ENCODE data around the gene METTL8. TPM values are rescaled to one million over a fixed set of nuclear protein-coding genes. Genes with fewer than 3 reads are reported as not detected.
A peak's percentile ranks its signal among the peaks of the same experiment; 100 is the strongest.
"Not testable (repeated sequence)": the region's sequence is repeated elsewhere in the genome, so short reads cannot be mapped to it uniquely, and the experiment has no call there.

The METTL8 gene
- total RNA-seq, 1 donor from 2014 or later = 23.2 TPM

DNA sequence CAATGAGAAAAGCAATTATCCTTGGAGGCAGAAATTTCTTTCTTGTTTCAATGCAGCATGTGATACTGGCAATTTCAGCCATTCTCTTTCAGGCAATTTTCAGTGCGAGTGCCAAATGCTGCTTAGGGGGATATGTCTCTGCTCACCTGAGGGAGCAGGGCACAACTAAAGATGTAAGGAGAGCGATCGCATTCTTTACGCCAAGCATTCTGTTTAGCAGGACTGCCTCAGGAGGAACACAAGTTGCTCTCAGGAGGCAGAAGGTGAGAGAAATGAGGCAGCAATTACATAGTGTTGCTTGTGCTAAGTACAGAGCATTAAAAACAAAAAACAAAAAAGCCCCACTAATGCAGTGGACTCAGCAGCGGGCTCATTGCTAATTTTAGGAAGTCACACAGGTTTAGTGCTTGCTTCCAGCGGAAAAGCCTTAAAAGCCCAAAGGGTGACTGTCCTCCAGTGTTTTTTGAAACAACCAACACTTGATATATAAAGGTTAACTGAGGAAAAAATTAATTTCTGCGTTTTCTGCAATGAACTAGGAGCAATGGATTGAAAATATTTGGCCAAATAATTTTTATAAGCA, 116.9 kb downstream of the METTL8 start:
- DNase-seq (ENCODE audit: low spot score in 2 of 2) = no peak
- no peak for FAIRE-seq

DNA sequence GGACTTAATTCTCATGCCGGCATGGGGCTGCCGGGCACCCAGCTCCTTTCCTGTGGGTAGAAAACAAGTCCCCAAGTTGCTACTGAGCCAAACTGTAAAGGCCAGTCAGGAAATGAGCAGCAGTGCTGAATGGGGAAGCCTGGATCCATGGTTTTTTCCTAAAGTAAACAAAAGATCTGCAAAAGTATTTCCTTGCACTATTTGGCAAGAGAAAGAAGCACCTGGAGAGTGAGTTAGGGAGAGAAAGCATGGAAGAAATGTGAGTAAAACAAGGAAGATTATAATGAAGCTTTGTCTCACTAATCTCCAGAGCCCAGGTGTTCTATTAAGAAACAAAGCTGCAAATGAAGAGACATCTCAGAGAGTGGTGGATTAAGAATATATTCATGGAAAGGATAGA, 117.6 kb downstream of the METTL8 start:
- DNase-seq (ENCODE audit: low spot score in 2 of 2) (no peak), FAIRE-seq (no peak)

DNA sequence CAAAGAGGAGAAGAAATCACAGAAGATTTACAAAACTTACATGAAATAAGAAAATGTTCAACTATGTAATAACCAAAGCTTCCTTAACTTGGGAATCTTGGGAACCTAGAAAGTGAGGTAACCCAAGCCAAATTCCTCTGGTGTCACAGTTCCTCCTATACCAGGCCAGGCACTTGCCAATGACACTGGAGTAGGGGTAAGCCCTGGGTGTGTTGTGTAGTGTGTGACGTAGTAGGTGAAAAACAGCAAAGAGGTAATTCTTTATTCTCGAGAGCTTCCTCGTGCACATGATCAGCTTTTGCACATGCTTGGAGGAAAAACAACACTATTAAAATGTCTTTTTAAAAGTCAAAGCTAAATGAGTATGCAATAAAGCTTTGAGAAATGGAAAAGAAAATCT, 118.0 kb downstream of the METTL8 start:
- FAIRE-seq = no peak
- no peak for DNase-seq (ENCODE audit: low spot score in 2 of 2)

DNA sequence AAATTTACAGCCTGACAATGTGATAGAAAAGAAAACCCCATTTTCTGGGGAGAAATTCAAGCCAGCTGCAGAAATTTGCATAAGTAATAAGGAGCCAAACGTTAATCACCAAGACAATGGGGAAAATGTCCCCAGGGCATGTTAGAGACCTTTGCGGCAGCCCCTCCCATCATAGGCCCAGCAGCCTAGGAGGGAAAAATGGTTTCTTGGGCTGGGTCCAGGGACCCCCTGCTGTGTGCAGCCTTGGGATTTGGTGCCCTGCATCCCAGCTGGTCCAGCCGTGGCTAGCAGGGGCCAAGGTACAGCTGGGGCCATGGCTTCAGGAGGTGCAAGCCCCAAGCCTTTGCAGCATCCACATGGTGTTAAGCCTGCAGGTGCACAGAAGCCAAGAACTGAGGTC, 121.6 kb downstream of the METTL8 start:
- not testable (repeated sequence) for DNase-seq (ENCODE audit: low spot score in 2 of 2)

DNA sequence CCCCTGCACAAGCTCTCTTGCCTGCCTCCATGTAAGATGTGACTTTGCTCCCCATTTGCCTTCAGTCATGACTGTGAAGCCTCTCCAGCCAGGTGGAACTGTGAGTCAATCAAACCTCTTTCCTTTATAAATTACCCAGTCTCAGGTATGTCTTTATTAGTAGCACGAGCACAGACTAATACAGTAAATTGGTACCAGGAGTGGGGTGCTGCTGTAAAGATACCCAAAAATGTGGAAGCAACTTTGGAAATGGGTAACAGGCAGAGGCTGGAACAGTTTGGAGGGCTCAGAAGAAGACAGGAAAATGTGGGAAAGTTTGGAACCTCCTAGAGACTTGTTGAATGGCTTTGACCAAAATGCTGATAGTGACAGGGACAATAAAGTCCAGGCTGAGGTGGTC, 122.2 kb downstream of the METTL8 start:
- DNase-seq (ENCODE audit: low spot score in 2 of 2); FAIRE-seq: not testable (repeated sequence)

More for the DNA sequence above, 121.6 kb downstream of the METTL8 start:
- not testable (repeated sequence) for FAIRE-seq

DNA sequence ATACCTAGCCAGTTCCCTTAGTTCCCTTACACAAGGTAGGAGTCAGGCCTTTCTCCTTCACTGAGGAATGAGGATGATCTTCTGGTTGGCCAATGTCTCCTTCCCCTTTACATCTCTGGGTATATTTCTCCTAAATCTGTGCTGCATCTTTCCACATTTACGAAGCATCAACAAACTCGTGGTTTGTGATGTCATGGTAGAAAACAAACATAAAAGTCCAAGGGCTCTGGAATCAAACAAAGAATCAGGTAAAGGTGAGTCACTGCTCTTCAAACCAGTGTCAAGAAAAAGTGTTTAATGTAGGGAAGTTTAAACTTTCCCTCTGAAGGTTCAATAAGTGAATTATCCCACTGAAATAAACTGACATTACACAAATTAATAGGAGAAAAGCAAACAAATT, 122.9 kb downstream of the METTL8 start:
- FAIRE-seq (no peak), DNase-seq (ENCODE audit: low spot score in 2 of 2) (no peak)

DNA sequence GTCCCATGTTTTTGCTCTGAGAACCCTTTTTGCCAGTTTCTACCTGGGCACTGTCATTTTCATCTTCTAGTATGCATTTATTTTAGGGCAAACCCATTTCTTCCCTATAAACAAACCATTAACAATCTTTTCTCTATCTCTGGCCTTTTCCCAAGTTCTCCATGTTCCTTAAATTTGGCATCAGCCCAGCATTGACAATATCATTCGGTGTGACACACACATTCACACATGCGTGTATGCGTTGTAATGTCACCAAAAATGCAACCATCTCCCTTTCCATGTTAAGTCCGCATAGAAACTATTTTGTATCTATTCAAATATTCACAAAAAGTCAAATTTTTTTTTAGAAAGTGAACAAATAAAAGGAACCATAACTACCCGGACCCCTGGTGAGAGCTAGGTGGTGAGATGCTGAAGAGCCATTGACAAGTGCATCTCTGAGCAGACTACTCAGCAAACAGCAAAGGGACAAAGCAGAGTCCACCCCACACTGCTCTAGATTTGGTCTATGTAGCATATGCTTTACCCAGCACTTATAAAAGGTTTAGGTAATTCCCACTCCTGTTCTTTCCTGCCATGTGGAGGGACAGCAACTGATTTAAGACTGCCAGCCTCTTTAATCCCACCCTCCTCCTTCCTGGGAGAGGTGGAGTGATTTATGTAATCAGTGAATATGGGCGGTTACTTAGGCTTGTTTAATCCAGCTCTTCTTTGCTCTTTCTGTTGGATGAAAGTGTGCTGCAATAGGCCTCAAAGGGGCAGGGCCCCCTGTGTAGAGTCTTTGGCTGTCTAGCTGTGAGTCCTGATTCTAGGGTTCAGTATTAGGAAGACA, 124.1 kb downstream of the METTL8 start:
- DNase-seq (ENCODE audit: low spot score in 2 of 2) = no peak
- no peak for FAIRE-seq

DNA sequence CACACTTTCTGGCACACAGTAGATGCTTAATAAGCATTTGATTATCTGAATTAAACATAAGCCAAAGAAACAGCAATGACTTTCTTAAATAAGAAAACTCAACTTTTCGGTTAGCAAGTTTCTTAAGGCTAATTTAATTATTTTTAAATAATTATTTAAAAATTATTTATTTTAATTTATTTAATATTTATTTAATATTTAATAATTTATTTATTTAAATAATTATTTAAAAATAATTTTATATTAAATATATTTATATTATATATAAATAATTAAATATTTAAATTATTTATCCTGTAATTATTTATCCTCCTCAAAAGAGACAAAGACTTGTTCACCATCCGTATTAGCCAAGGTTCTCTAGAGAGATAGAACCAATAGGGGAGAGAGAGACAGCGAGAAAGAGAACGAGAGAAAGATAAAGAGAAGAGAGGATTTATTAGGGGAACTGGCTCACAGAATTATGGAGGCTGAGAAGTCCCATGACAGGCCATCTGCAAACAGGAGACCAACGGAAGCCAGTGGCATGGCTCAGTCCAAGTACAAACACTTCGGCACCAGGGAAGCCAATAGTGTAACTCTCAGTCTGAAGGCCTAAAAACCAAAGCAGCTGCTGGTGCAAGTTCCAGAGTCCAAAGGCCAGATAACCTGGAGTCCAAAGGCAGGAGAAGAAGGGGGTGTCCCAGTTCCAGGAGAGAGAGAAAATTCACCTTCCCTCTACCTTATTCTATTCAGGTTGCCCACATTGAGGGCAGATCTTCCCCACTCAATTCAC, 125.3 kb downstream of the METTL8 start:
- no peak for DNase-seq (ENCODE audit: low spot score in 2 of 2)
- no peak for FAIRE-seq

DNA sequence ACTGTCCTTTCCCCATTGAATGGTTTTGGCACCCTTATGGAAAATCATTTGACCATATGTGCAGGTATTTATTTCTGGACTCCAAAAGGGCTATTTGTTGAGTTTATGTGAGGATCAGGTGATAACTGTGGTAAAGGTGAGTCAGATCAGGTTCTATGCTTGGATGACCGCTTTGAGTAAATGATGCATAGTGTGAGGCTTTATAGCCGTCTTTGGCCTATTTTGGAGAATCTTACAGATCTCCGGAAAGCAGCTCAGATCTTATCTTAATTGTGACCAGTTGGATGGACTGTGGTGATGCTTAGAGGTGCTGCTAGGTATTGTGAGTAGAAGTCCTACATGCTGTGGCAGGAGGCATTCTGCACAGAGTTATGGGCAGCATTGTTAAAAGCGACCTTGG, 126.2 kb downstream of the METTL8 start:
- no peak for DNase-seq (ENCODE audit: low spot score in 2 of 2)
- FAIRE-seq = no peak

DNA sequence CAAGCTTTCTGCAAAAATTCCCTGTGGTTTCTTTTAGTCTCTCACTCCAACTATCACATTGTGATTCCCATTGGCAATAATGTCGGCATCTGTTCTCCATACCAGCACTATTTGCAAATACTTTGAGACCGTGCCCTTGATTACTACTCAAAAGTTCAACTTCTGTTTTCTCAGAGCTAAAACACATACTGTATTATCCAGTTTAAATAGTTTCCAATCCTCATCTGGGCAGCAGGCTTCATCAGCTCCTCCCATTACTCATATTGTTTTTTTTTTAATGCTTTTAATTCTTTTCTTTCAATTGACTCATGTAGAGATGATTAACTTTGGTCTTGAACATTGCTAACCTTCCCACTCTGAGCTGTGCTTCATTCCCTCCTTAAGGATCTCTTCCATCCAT, 135.8 kb downstream of the METTL8 start:
- FAIRE-seq (no peak), DNase-seq (ENCODE audit: low spot score in 2 of 2) (no peak)

DNA sequence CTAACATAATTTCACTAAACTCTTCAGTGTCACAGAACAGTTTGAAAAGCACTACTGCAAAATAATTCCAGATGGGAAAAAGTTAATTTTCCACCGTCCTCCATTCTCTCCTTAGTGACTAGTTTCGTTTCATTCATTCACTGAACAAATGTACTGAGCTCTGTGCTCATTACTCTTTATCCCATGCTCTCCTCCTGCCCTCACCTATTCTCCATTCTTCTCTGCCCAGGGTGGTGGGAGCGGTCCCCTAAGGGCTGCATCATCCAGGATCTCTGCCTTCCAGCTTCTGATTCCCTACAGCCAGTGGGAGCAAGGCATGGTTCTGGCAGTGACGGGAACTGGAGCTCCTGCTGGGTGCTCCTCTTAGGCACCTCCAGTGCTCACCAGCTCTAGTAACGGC, 139.2 kb downstream of the METTL8 start:
- DNase-seq (ENCODE audit: low spot score in 2 of 2) = no peak
- FAIRE-seq = no peak

DNA sequence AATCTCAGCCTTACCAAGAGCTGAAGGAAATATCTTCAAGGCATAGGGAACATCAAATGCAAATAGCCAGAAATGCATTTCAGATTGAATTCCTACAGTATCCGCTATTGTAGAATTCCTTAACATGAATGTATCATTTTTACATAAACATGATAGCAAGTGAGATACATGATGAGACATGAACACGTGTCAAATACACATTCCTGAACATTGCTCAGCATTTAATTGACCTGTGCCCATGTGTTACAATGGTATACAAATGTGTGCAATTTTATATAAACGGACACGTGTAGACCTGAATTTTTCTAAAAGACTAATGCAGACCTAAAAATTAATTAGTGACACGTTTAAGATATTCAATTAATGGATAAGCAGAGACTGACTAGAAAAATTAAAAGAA, 140.1 kb downstream of the METTL8 start:
- FAIRE-seq = no peak
- no peak for DNase-seq (ENCODE audit: low spot score in 2 of 2)

DNA sequence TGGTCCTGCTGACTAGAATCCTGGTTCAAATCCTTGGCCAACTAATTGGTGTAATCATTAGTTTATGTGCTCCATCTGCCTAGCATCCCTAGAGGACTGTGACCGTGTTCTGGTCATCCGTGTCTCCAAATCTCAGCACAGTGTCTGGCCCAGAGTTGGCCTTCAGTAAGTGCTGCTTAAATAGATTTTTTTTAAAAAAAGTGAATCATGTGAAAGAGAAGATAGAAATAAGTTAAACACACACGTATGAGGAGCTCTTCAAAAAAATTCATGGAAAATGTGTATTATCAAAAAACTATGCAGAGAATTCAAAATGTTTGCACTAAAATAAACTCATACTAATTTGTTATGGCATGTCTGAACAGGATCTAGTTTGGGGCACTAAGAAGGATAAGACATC, 143.8 kb downstream of the METTL8 start:
- DNase-seq (ENCODE audit: low spot score in 2 of 2) = no peak

DNA sequence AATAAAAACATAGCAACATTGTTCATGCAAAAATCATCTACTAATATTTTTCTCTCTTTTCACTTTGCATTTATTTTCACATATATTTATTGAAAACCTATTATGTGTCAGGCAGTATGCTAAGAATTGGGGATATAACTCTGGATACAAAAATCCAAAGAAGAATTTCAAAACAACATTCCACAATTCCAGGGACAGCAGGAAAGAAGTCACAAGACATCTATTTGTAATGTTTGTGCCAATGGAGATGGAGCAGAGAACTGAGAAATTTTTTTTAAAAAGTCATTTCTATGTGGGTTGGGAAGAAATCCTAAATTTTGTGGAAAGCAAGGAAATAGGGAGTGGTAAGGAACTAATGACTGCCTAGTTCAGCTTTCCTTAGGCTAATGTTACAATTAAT, 144.5 kb downstream of the METTL8 start:
- DNase-seq (ENCODE audit: low spot score in 2 of 2) (no peak), FAIRE-seq (no peak)

More for the DNA sequence above, 143.8 kb downstream of the METTL8 start:
- FAIRE-seq = no peak

DNA sequence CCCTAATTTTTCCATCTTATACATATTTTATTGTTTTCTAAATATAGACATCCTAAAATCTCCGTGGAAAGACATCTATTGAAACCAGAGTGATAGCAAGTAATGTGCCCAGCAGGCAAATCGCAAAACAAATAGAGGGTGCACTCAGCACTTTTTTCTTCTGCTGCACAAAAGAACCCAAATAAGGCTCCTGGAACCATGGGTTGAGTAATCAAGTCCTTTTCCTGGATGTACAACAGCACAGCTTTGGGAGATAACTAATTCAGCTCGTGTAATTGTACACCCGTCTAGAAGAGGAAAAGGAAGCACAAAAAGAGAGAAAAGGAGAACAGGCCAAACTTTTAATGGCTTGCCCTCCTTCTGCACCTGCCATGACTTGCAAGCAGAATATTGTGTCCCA, 146.2 kb downstream of the METTL8 start:
- FAIRE-seq (no peak), DNase-seq (ENCODE audit: low spot score in 2 of 2) (no peak)

DNA sequence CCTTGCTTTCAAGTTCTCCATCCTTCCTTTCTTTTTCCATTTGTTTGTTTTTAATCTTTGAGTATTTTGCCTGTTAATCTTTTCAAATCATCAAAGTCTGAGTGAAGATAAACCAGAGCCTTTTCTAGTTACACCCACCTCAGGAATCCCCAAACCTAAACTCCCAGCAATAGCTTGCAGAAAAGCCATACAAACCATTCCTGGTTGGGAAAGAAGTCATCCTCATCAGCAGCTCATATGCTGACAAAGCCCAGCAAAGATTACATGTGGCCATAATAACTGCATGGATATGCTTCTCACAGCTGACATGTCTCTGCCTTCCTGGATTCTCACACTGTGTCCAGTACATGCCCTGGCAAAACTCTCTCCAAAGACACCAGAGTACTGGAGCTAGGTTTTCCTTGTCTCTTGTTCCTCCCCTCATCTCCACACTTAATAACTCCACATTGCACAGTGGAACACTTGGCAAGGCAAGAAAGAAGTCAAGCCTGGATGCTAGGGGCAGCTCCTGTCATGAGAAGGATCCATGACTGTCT, 146.7 kb downstream of the METTL8 start:
- no peak for DNase-seq (ENCODE audit: low spot score in 2 of 2)
- FAIRE-seq = no peak

DNA sequence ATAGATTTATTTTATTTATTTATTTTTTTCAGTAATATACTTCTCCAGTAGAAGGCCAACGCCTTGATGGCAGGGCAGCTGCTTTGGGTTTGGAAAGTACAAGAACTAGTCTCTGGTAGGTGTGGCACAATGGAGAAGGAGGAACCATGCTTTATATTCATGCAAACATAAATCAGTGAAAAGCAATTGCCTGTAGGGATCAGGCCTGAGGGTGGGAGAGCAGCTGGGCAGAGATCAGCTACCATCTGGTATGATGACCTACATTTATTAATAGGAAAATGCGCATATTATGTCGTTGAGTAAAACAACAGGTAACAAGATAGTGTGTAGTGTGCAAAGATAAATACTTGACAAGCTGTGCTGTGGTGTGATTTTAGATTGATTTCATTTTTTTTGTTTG, 152.7 kb downstream of the METTL8 start:
- DNase-seq (ENCODE audit: low spot score in 2 of 2) (no peak), FAIRE-seq (no peak)

DNA sequence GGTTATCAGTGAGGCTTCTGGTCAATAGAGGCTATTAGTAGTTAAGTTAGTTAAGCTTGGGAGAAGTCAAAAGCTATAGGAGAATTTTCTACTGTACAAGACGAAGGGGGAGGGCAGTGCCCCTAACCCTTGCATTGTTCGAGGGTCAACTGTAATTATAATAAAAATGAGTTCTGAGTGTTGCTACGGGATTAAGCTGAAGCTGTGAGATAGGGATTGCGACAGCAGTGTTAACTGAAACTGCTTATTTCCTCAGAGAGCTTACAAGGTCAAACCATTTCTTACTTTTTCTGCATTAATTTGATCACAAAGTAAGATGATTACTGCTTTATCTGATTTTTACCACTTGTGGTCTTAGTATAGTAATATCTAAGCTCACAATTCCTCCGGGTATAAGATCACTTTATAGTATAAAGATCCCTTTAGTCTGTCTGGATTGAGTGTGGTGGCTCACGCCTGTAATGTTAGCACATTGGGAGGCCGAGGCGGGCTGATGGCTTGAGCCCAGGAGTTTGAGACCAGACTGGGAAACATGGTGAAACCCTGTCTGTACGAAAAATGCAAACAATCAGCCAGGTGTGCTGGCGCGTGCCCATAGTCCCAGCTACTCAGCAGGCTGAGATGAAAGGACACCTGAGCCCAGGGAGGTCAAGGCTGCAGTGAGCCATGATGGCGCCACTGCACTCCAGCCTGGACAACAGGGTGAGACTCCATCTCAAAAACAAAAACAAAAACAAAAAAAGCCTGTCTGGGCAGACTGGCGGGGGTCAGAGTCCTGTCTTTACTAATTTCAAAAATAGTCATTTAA, 153.6 kb downstream of the METTL8 start:
- DNase-seq (ENCODE audit: low spot score in 2 of 2) (no peak), FAIRE-seq (no peak)

DNA sequence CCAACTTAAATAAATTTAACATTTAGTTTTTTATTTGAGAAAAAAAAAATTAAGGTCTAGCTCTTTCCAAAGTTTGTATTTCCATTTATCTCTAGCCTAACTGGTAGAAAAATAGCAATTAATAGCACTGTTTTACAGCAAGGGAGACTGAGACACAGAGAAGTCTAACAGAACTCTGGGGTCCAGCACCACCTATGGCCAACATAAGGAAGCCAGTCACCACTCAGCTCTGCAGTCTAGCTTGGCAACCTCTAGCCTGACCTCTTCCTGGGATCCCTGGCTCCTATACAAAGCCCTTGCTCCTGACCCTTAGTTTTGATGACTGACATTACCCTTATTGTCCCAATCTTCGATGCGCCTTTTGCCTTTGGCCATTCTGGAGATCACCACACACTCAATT, 159.0 kb downstream of the METTL8 start:
- DNase-seq (ENCODE audit: low spot score in 2 of 2) (no peak), FAIRE-seq (no peak)

DNA sequence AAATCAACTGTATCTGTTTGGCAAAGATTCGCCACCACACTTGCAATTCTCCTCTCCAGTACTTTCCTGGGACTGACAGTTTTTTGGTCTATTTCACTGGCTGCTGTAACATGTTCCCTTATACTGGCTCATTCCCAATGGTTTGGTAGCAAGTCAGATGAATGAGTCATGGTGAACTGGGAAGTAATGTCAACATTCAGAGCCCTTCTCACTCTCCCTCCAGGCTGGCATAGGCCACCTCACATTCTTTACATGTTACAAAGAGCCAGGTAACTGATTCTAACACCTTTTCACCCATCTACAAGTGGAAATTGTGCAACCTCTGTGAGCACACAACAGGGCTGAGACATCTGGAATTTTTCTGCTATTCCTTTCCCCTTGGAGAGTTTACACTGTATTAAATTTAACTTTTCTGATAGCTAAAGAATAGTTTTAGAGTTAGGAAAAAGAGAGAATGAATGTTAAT, 161.8 kb downstream of the METTL8 start:
- peak in 1 of 2 donors; percentile 19 for DNase-seq (ENCODE audit: low spot score in 2 of 2)

More for the DNA sequence above, 161.8 kb downstream of the METTL8 start:
- FAIRE-seq = no peak

All from frontal cortex (tissue), 4 donors.